GM23338 (cell line): ENCODE data around the gene BOD1. TPM values are rescaled to one million over a fixed set of nuclear protein-coding genes. Genes with fewer than 3 reads are reported as not detected.

Experiments used
- ATAC-seq: fragments of 200-7000 bp; cut with Tn5 transposase; 3 replicates; pipeline ENCODE4 v1.9.1; 2020
- DNase-seq: peaks from one replicate; pipeline ENCODE4 v3.0.0-alpha.2; 2015; ENCODE audit warnings: low spot score
- H2AFZ ChIP-seq: fragments of 200-600 bp; sonication (generic); 2 replicates; pipeline ENCODE4 v1.8.0; 2016; ENCODE audit warnings: antibody characterized with exemption, mild to moderate bottlenecking, moderate library complexity
- H3F3A ChIP-seq: fragments of 200-600 bp; sonication (generic); replicated peaks from 2 replicates; pipeline ENCODE4 v1.8.0; 2017; ENCODE audit warnings: antibody characterized with exemption, mixed run types, low read depth
- H3K27ac ChIP-seq: fragments of 200-600 bp; sonication (generic); 2 replicates; pipeline ENCODE4 v1.6.1; 2016; ENCODE audit warnings: low read depth
- H3K27me3 ChIP-seq: fragments of 200-600 bp; sonication (generic); 2 replicates; pipeline ENCODE4 v1.8.0; 2016; ENCODE audit warnings: mild to moderate bottlenecking, mixed run types, moderate library complexity; ENCODE audit not compliant: insufficient read depth
- H3K36me3 ChIP-seq: fragments of 200-600 bp; sonication (generic); 2 replicates; pipeline ENCODE4 v1.8.0; 2016; ENCODE audit warnings: mild to moderate bottlenecking; ENCODE audit not compliant: insufficient read depth
- H3K4me1 ChIP-seq: fragments of 200-600 bp; sonication (generic); 2 replicates; pipeline ENCODE4 v1.8.0; 2016; ENCODE audit warnings: mild to moderate bottlenecking, moderate library complexity; ENCODE audit not compliant: insufficient read depth
- H3K4me2 ChIP-seq: fragments of 200-600 bp; sonication (generic); 2 replicates; pipeline ENCODE4 v1.7.1; 2017; ENCODE audit warnings: mixed run types
- H3K4me3 ChIP-seq: fragments of 200-600 bp; sonication (generic); 2 replicates; pipeline ENCODE4 v1.6.1; 2016; ENCODE audit warnings: mixed run types
- H3K79me2 ChIP-seq: fragments of 200-600 bp; sonication (generic); replicated peaks from 2 replicates; pipeline ENCODE4 v1.8.0; 2017; ENCODE audit warnings: mild to moderate bottlenecking; ENCODE audit not compliant: insufficient read depth
- H3K9me2 ChIP-seq: fragments of 200-600 bp; sonication (generic); 2 replicates; pipeline ENCODE4 v1.8.0; 2017; ENCODE audit not compliant: insufficient read depth
- H4K20me1 ChIP-seq: fragments of 200-600 bp; sonication (generic); replicated peaks from 2 replicates; pipeline ENCODE4 v1.8.0; 2017; ENCODE audit warnings: mild to moderate bottlenecking; ENCODE audit not compliant: insufficient read depth
- H3K27ac Mint-ChIP-seq: 2 replicates; pipeline ENCODE4 v1.8.0; 2020; ENCODE audit warnings: inconsistent platforms, mild to moderate bottlenecking, moderate library complexity, mixed read lengths
- H3K27me3 Mint-ChIP-seq: 3 replicates; pipeline ENCODE4 v1.8.0; 2022; ENCODE audit warnings: low read depth, mild to moderate bottlenecking, moderate library complexity, mixed read lengths, inconsistent platforms; ENCODE audit not compliant: insufficient read depth, poor library complexity
- H3K36me3 Mint-ChIP-seq: 3 replicates; pipeline ENCODE4 v1.8.0; 2021; ENCODE audit warnings: low read depth, mild to moderate bottlenecking, inconsistent platforms, moderate library complexity, mixed read lengths
- H3K4me1 Mint-ChIP-seq: 3 replicates; pipeline ENCODE4 v1.8.0; 2020; ENCODE audit warnings: mild to moderate bottlenecking, inconsistent platforms, mixed read lengths
- H3K4me3 Mint-ChIP-seq: 3 replicates; pipeline ENCODE4 v1.8.0; 2021; ENCODE audit warnings: moderate library complexity, mild to moderate bottlenecking, inconsistent platforms, mixed read lengths
- H3K9me3 Mint-ChIP-seq: 3 replicates; pipeline ENCODE4 v1.8.0; 2020; ENCODE audit warnings: moderate library complexity, mild to moderate bottlenecking, inconsistent platforms, mixed read lengths
- CREB1 ChIP-seq: fragments of 250-450 bp; sonication (Bioruptor Pico); IDR thresholded peaks from 2 replicates; pipeline ENCODE4 v1.5.0; 2020; ENCODE audit warnings: low read depth, mild to moderate bottlenecking, moderate library complexity
- JUNB ChIP-seq: IDR thresholded peaks from one replicate; pipeline ENCODE4 v1.6.1; 2016; ENCODE audit warnings: antibody characterized with exemption; ENCODE audit not compliant: unreplicated experiment
- STAT1 ChIP-seq: IDR thresholded peaks from one replicate; pipeline ENCODE4 v1.6.1; 2016; ENCODE audit warnings: antibody characterized with exemption; ENCODE audit not compliant: unreplicated experiment
- ZNF114 ChIP-seq: fragments of 250-450 bp; sonication (Bioruptor Pico); IDR thresholded peaks from 2 replicates; pipeline ENCODE4 v1.5.0; 2020; ENCODE audit warnings: mild to moderate bottlenecking, moderate library complexity
- polyA plus RNA-seq: library from polyadenylated mRNA; unstranded; fragments of >200 nt; fragmentation: Nextera tagmentation; extraction: Ambion mirVana; gene quantifications from 2 replicates; pipeline ENCODE4 v1.2.1, GENCODE V29; 2016
- total RNA-seq: library from RNA; depleted of rRNA; stranded (reverse); fragments of >200 nt; shearing (Covaris generic); gene quantifications from 2 replicates; pipeline ENCODE4 v1.2.3, GENCODE V29; 2014
- TF ChIP-seq, protein P1 (sequence below): IDR thresholded peaks from one replicate; pipeline ENCODE4 v1.6.1; 2018; ENCODE audit warnings: antibody characterized with exemption; ENCODE audit not compliant: unreplicated experiment
- TF ChIP-seq, protein P2 (sequence below), 2 experiments: fragments of 200-600 bp in 1 of 2; sonication (generic) in 1 of 2; conservative IDR thresholded peaks; 2 replicates each; pipeline versions ENCODE4 v1.5.1 to v1.6.1; 2016 to 2017; ENCODE audit warnings: antibody characterized with exemption in 2 of 2, low read depth in 2 of 2, mild to moderate bottlenecking in 2 of 2, moderate library complexity in 1 of 2

BOD1 gene
- total and polyA plus RNA-seq, 2 experiments from 2014 or later: 94.7 to 141 TPM

DNA sequence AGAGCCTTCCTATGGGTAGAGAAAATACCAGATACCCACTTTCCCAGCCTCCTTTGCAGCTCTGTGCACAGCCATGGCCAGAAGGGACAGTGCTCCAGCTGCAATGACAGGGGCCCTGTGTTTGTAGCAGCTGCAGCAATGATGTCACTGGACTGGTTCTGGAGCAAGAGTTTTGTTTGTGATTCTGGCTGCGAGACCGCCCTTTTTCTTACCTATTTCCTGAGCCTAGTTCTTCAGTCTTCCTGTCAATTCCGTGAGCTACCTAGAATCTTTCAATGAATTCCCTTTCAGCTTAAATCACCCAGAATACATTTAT, 10.0 kb upstream of the BOD1 start (continued):
- TF ChIP-seq, protein P1, sequence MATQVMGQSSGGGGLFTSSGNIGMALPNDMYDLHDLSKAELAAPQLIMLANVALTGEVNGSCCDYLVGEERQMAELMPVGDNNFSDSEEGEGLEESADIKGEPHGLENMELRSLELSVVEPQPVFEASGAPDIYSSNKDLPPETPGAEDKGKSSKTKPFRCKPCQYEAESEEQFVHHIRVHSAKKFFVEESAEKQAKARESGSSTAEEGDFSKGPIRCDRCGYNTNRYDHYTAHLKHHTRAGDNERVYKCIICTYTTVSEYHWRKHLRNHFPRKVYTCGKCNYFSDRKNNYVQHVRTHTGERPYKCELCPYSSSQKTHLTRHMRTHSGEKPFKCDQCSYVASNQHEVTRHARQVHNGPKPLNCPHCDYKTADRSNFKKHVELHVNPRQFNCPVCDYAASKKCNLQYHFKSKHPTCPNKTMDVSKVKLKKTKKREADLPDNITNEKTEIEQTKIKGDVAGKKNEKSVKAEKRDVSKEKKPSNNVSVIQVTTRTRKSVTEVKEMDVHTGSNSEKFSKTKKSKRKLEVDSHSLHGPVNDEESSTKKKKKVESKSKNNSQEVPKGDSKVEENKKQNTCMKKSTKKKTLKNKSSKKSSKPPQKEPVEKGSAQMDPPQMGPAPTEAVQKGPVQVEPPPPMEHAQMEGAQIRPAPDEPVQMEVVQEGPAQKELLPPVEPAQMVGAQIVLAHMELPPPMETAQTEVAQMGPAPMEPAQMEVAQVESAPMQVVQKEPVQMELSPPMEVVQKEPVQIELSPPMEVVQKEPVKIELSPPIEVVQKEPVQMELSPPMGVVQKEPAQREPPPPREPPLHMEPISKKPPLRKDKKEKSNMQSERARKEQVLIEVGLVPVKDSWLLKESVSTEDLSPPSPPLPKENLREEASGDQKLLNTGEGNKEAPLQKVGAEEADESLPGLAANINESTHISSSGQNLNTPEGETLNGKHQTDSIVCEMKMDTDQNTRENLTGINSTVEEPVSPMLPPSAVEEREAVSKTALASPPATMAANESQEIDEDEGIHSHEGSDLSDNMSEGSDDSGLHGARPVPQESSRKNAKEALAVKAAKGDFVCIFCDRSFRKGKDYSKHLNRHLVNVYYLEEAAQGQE: no peak

DNA sequence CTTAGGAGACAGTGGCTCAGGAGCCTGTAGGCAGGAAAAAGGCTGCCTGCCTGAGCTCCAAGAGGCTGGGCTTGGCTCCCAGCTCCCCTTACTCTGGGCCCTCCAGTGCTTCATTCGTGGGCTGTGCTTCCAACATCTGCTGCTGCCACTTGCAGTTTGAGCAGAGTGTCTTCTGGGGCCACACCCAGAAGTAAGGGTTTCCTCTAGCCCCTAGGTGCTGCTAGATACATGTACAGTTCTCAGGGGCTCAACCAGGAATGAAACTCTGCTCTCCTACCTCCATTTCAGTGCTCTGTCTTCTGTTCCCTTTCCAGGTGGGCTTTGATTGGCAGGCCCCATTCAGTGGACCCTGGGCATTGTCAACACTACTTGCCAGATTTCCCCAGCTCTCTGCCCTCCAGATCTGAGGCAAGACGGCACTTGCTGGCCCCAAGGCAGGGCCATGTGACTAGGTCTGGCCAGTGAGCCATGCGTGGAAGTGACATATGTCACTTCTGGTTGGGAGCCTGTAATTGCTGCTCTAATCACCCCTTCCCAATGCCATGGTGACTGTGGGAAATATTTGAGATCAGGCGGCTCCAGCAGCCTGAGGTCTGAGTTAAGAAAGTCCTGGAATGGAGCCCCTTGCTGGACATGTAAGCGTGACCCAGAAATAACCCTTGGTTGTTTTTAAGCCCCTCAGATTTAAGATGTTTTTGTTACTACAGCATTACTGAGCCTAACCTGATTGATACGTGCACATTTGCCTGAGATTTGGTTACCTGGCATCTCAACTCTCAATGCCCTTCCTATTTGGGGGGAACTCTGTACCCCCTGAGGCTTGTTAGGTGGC, 9.4 kb upstream of the BOD1 start:
- H3K9me2 ChIP-seq: no peaks in the 10 kb centered on the region
- no peak for ATAC-seq

DNA sequence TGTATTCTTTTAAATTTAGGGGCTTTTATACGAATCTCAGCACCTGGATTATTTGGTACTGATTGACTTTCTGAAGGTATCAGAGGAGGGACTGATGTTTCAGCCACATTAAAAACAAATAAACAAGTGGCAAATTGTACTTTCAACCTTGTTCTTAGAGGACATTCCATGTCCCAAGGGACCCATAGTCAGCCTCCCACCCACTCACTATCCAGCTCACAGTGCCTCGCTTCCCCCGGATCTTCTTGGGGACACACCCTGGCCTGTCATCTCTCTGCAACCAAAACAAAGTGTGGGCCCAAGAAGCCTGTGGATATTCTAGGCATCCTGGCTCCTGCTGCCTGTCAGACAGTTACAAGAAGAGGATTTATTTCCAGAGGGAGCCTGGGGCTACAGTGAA, 8.8 kb upstream of the BOD1 start:
- H3K4me3 ChIP-seq: no peak overlapping the region
- no peaks in the 10 kb centered on the region for H3K36me3 ChIP-seq
- no peak for DNase-seq
- H3K9me3 Mint-ChIP-seq: no peaks in the 10 kb centered on the region
- H3K27ac Mint-ChIP-seq: no peak overlapping the region
- peaks cover 28% of the 10 kb centered on the region for H3K4me1 ChIP-seq
- H3K27ac ChIP-seq: no peak overlapping the region
- no peak overlapping the region for H2AFZ ChIP-seq
- H3K9me2 ChIP-seq: no peaks in the 10 kb centered on the region
- H3K27me3 Mint-ChIP-seq: peaks cover 11% of the 10 kb centered on the region
- H3K4me2 ChIP-seq: no peak overlapping the region
- H3K36me3 Mint-ChIP-seq: no peaks in the 10 kb centered on the region
- ATAC-seq: no peak
- peaks cover 44% of the 10 kb centered on the region for H3K4me1 Mint-ChIP-seq
- H3F3A ChIP-seq: peaks cover 12% of the 10 kb centered on the region; the same call in 1 of the 2 replicates
- H4K20me1 ChIP-seq: no peaks in the 10 kb centered on the region
- H3K27me3 ChIP-seq: no peaks in the 10 kb centered on the region
- no peaks in the 10 kb centered on the region for H3K79me2 ChIP-seq
- no peak overlapping the region for H3K4me3 Mint-ChIP-seq
- no peak for TF ChIP-seq STAT1
- TF ChIP-seq CREB1 (CRISPR knock-in tag): no peak
- TF ChIP-seq, protein P2, sequence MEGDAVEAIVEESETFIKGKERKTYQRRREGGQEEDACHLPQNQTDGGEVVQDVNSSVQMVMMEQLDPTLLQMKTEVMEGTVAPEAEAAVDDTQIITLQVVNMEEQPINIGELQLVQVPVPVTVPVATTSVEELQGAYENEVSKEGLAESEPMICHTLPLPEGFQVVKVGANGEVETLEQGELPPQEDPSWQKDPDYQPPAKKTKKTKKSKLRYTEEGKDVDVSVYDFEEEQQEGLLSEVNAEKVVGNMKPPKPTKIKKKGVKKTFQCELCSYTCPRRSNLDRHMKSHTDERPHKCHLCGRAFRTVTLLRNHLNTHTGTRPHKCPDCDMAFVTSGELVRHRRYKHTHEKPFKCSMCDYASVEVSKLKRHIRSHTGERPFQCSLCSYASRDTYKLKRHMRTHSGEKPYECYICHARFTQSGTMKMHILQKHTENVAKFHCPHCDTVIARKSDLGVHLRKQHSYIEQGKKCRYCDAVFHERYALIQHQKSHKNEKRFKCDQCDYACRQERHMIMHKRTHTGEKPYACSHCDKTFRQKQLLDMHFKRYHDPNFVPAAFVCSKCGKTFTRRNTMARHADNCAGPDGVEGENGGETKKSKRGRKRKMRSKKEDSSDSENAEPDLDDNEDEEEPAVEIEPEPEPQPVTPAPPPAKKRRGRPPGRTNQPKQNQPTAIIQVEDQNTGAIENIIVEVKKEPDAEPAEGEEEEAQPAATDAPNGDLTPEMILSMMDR (conservative IDR thresholded peaks at IDR 0.05; ENCODE audit: low read depth in 2 of 2): no peak

More for the DNA sequence above, 9.4 kb upstream of the BOD1 start:
- no peak overlapping the region for H3K4me3 ChIP-seq
- H3F3A ChIP-seq: peaks cover 12% of the 10 kb centered on the region; the same call in 1 of the 2 replicates
- H3K27ac ChIP-seq: no peak overlapping the region
- H3K4me2 ChIP-seq: no peak overlapping the region
- H3K27me3 Mint-ChIP-seq: peaks cover 11% of the 10 kb centered on the region
- no peak for DNase-seq
- H3K36me3 ChIP-seq: no peaks in the 10 kb centered on the region
- no peak overlapping the region for H3K4me3 Mint-ChIP-seq
- H2AFZ ChIP-seq: peak overlapping the region; percentile 56; the same call in 1 of the 2 replicates
- H3K4me1 ChIP-seq: peaks cover 28% of the 10 kb centered on the region
- no peaks in the 10 kb centered on the region for H4K20me1 ChIP-seq
- H3K9me3 Mint-ChIP-seq: no peaks in the 10 kb centered on the region
- H3K27ac Mint-ChIP-seq: no peak overlapping the region
- H3K79me2 ChIP-seq: no peaks in the 10 kb centered on the region
- H3K36me3 Mint-ChIP-seq: no peaks in the 10 kb centered on the region
- peaks cover 48% of the 10 kb centered on the region for H3K4me1 Mint-ChIP-seq
- no peaks in the 10 kb centered on the region for H3K27me3 ChIP-seq
- TF ChIP-seq JUNB (no peak), ZNF114 (CRISPR knock-in tag) (no peak)
- TF ChIP-seq, protein P2 (conservative IDR thresholded peaks at IDR 0.05; ENCODE audit: low read depth in 2 of 2): 0 out of 4 replicates have a peak, but pooled peaks of 1 of the 2 experiments have one; percentile 4
